PC-3 (cell line): ENCODE measurements around the gene LTB4R. TPM values are rescaled to one million over a fixed set of nuclear protein-coding genes. Genes with fewer than 3 reads are reported as not detected.

Source experiments
- ATAC-seq: fragments of 200-7000 bp; cut with Tn5 transposase; 2 replicates; pipeline ENCODE4 v1.9.1; 2020; ENCODE audit warnings: mild to moderate bottlenecking, moderate library complexity
- BruUV-seq: library from RNA; stranded (reverse); fragments of 400-500 nt; replicated peaks from 2 replicates; lab custom pipeline; 2021; lab: Mats Ljungman, UMichigan
- CTCF ChIA-PET: fragments of 300-600 bp; sonication (Branson Sonifier 250); formaldehyde crosslinking; loops from one replicate; lab custom pipeline; 2022; ENCODE audit warnings: antibody characterized with exemption; lab: Charles Lee
- POLR2A ChIA-PET: fragments of 300-600 bp; sonication (Branson Sonifier 250); formaldehyde crosslinking; loops from one replicate; lab custom pipeline; 2022; ENCODE audit warnings: antibody characterized with exemption; ENCODE audit not compliant: unreplicated experiment; lab: Charles Lee
- DNase-seq: peaks from one replicate; pipeline ENCODE4 v3.0.0-alpha.2; 2015
- H2AFZ ChIP-seq: fragments of 300-600 bp; sonication (generic); 2 replicates; pipeline ENCODE4 v1.6.0; 2016; ENCODE audit warnings: antibody characterized with exemption, low read length
- H3F3A ChIP-seq: fragments of 300-600 bp; sonication (generic); one replicate; pipeline ENCODE4 v1.6.0; 2017; ENCODE audit warnings: antibody characterized with exemption, low read length, control low read depth, mild to moderate bottlenecking; ENCODE audit not compliant: unreplicated experiment
- H3K27ac ChIP-seq: fragments of 300-600 bp; sonication (generic); 2 replicates; pipeline ENCODE4 v1.5.1; 2016; ENCODE audit warnings: mild to moderate bottlenecking, low read length
- H3K27me3 ChIP-seq: fragments of 300-600 bp; sonication (generic); 2 replicates; pipeline ENCODE4 v1.6.1; 2016; ENCODE audit warnings: low read length, mixed read lengths
- H3K36me3 ChIP-seq: fragments of 300-600 bp; sonication (generic); 2 replicates; pipeline ENCODE4 v1.6.1; 2016; ENCODE audit warnings: low read depth, mixed run types, low read length, mixed read lengths
- H3K4me1 ChIP-seq: fragments of 300-600 bp; sonication (generic); 2 replicates; pipeline ENCODE4 v1.5.1; 2016; ENCODE audit warnings: low read length; ENCODE audit not compliant: insufficient read depth
- H3K4me2 ChIP-seq: fragments of 300-600 bp; sonication (generic); 2 replicates; pipeline ENCODE4 v1.6.0; 2016; ENCODE audit warnings: low read length
- H3K4me3 ChIP-seq: fragments of 300-600 bp; sonication (generic); 2 replicates; pipeline ENCODE4 v1.5.1; 2016; ENCODE audit warnings: mild to moderate bottlenecking, low read length, mixed read lengths
- H3K79me2 ChIP-seq: fragments of 300-600 bp; sonication (generic); 2 replicates; pipeline ENCODE4 v1.6.1; 2017; ENCODE audit warnings: low read length, mixed read lengths
- H3K9ac ChIP-seq: fragments of 300-600 bp; sonication (generic); 2 replicates; pipeline ENCODE4 v1.6.0; 2016; ENCODE audit warnings: mild to moderate bottlenecking, low read length
- H3K9me2 ChIP-seq: fragments of 300-600 bp; sonication (generic); replicated peaks from 2 replicates; pipeline ENCODE4 v1.6.1; 2016; ENCODE audit warnings: mixed run types, low read length, mixed read lengths
- H3K9me3 ChIP-seq: fragments of 300-600 bp; sonication (generic); 2 replicates; pipeline ENCODE4 v1.6.1; 2016; ENCODE audit warnings: low read length, mixed read lengths
- H4K20me1 ChIP-seq: fragments of 300-600 bp; sonication (generic); 2 replicates; pipeline ENCODE4 v1.6.1; 2016; ENCODE audit warnings: low read length, mixed read lengths
- CTCF ChIP-seq: fragments of 300-600 bp; sonication (generic); conservative IDR thresholded peaks from 2 replicates; pipeline ENCODE4 v1.5.1; 2017; ENCODE audit warnings: antibody characterized with exemption, low read depth, mild to moderate bottlenecking, low read length
- EZH2 ChIP-seq: fragments of 300-600 bp; sonication (generic); IDR thresholded peaks from one replicate; pipeline ENCODE4 v1.6.1; 2017; ENCODE audit warnings: antibody characterized with exemption, mild to moderate bottlenecking, low read length; ENCODE audit not compliant: unreplicated experiment
- EZH2phosphoT487 ChIP-seq: fragments of 300-600 bp; sonication (generic); IDR thresholded peaks from 2 replicates; pipeline ENCODE4 v1.6.1; 2018; ENCODE audit warnings: mild to moderate bottlenecking, antibody characterized with exemption, low read length, borderline replicate concordance
- intact Hi-C: fragments of 100-400 bp; cut with micrococcal nuclease; formaldehyde crosslinking; loops from 2 replicates; pipeline ENCODE4 v1.9.0; 2023
- total RNA-seq: library from RNA; depleted of rRNA; stranded (reverse); fragments of >200 nt; gene quantifications from 2 replicates; pipeline ENCODE4 v1.2.3, GENCODE V29; 2014

The LTB4R gene
- total RNA-seq, 1 experiment from 2014 or later: 11.6 TPM

DNA sequence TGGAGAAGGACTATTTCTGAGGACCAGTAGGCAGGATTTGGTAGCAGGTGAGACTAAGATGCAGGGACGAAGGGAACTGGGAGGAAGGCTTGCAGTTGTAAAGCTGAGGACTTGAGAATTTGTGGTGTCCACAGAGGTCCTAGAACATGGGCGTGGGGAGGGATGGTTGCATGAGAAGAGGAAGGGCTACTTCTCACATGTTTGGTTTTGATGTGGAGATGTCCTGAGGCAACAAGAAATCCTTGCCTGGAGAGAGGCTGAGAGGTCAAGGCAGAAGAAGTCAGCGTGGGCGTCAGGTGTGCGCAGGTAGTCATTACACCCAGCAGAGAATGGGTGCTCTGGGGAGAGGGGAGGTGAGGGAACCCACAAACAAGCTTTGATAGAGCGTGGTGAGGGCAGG, 34.2 kb upstream of the LTB4R start:
- BruUV-seq: no TSS peak
- H3K9ac ChIP-seq: no peak overlapping the region
- H3K27ac ChIP-seq: no peak overlapping the region
- DNase-seq (no peak), ATAC-seq (no peak)
- no peak overlapping the region for H2AFZ ChIP-seq
- H3K36me3 ChIP-seq: no peaks in the 10 kb centered on the region
- no peaks in the 10 kb centered on the region for H3K9me2 ChIP-seq
- intact Hi-C loops: no loop called here
- H3K27me3 ChIP-seq: no peaks in the 10 kb centered on the region
- H3K79me2 ChIP-seq: no peaks in the 10 kb centered on the region
- H4K20me1 ChIP-seq: no peaks in the 10 kb centered on the region
- no peak for TF ChIP-seq CTCF
- no peak for TF ChIP-seq EZH2
- no peak for TF ChIP-seq EZH2phosphoT487
- H3K9me3 ChIP-seq: no peaks in the 10 kb centered on the region
- no peak overlapping the region for H3K4me2 ChIP-seq
- H3F3A ChIP-seq: no peaks in the 10 kb centered on the region
- CTCF ChIA-PET: no interaction called here
- peaks cover 17% of the 10 kb centered on the region for H3K4me1 ChIP-seq
- H3K4me3 ChIP-seq: no peak overlapping the region
- POLR2A ChIA-PET: no interaction called here

DNA sequence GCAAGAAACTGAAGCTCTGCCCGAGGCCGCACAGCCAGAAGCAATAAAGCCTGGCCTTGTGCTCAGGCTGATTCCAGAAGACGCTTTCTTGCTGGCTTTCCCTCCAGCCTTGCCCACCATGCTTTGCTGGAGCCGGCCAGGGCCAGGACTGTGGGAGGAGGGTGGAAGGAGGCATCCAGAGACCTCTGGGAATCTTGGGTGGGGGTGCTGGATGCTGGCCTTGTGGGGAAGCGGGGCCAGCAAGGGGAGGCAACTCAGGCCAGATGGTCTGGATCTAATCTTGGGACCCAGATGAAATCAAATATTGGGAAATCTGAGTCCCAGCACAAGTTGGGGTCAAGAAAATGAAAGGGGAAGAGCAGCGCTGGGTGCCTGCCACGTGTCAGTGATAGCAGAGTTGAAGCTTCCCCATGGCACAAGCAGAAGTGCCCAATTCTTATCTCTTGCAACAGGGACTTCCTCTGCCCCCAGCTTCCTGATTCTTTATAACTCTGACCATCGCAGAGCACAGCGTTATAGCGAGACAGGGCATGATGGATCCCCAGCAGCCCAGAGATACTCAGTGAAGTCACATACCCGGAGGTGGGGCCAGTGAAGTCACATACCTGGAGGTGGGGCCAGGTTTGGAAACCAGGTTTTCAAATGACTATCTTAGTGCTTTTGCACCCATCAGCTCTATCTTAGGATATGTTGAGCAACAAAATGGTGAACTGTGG, 33.5 kb upstream of the LTB4R start:
- Histone ChIP-seq H3K27me3 (no peaks in the 10 kb centered on the region), H3K9ac (no peak overlapping the region), H3K27ac (no peak overlapping the region), H3K9me3 (no peaks in the 10 kb centered on the region), H3K79me2 (no peaks in the 10 kb centered on the region), H2AFZ (no peak overlapping the region), H3K9me2 (no peaks in the 10 kb centered on the region), H3K4me2 (no peak overlapping the region), H3F3A (no peaks in the 10 kb centered on the region), H3K4me3 (no peak overlapping the region), H3K36me3 (no peaks in the 10 kb centered on the region), H3K4me1 (peaks cover 16% of the 10 kb centered on the region), H4K20me1 (no peaks in the 10 kb centered on the region)
- CTCF ChIA-PET: no interaction called here
- TF ChIP-seq EZH2: no peak
- TF ChIP-seq CTCF: no peak
- no peak for TF ChIP-seq EZH2phosphoT487
- POLR2A ChIA-PET: no interaction called here
- ATAC-seq (no peak), DNase-seq (no peak)
- intact Hi-C loops: no loop called here
- no TSS peak for BruUV-seq

GRCh38 chr14:24278424-24278823, 32.9 kb upstream of the LTB4R start:
- H3K4me2 ChIP-seq: no peak overlapping the region
- no peak for ATAC-seq
- peaks cover 16% of the 10 kb centered on the region for H3K4me1 ChIP-seq
- H3F3A ChIP-seq: no peaks in the 10 kb centered on the region
- H3K9ac ChIP-seq: no peak overlapping the region
- H3K27ac ChIP-seq: no peak overlapping the region
- no peaks in the 10 kb centered on the region for H3K27me3 ChIP-seq
- intact Hi-C loops: no loop called here
- no peak overlapping the region for H2AFZ ChIP-seq
- DNase-seq: no peak
- H3K4me3 ChIP-seq: no peak overlapping the region
- H4K20me1 ChIP-seq: no peaks in the 10 kb centered on the region
- ChIA-PET POLR2A (no interaction called here), CTCF (no interaction called here)
- no TSS peak for BruUV-seq
- TF ChIP-seq CTCF (no peak), EZH2 (no peak), EZH2phosphoT487 (no peak)
- H3K79me2 ChIP-seq: no peaks in the 10 kb centered on the region
- H3K9me2 ChIP-seq: no peaks in the 10 kb centered on the region
- H3K36me3 ChIP-seq: no peaks in the 10 kb centered on the region
- H3K9me3 ChIP-seq: no peaks in the 10 kb centered on the region
